ENCODE measurements around the gene LEFTY2.
"Not testable (repeated sequence)": the region's sequence is repeated elsewhere in the genome, so short reads cannot be mapped to it uniquely, and the experiment has no call there.

The LEFTY2 gene

DNA sequence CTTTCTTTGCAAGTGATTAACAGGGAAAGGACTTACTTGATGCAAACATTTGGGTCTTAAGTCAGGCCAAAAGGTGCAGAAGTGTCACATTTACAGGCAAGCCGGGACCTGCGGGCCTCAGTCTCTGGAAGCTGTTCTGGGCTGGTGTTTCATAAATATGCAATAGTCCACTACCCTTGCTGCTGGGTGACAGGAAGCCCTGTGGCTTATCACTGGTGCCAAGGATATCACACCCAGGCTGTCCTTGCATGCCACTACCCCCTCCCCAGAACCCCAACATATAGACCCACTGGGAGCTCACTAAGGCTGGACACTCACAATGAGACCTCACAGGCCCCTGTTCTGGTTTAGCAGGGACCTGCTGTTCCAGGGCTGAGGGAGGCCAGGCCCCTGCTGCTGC, 3.4 kb upstream of the LEFTY2 start:
- in situ Hi-C loops (cut with MboI; ENCODE audit: low pct_unique_long_range_greater_than_20kb, low sequenced_read_pairs, unreplicated experiment) = no loop called here
- no peak for TF ChIP-seq CTCF (IDR thresholded peaks at IDR 0.05; ENCODE audit: extremely low read depth, insufficient read depth, missing control alignments)
- no peak for DNase-seq (ENCODE audit: low spot score)

DNA sequence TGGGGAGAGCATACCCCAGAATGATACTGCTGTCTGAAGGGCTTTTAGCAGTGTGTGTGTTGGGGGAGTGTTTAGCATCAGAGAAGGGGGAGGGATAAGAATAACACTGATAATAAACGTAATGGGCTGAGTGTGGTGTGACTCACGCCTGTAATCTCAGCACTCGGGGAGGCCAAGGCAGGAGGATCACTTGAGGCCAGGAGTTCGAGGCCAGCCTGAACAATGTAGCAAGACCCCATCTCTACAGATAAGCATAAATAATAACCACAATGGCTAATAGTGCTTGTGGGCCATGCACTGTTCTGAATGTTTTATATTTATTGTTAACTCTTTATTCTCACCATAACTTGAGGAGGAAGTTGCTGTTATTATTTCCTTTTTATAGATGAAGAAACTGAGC, 2.6 kb upstream of the LEFTY2 start:
- no peak for TF ChIP-seq CTCF (IDR thresholded peaks at IDR 0.05; ENCODE audit: extremely low read depth, insufficient read depth, missing control alignments)
- in situ Hi-C loops (cut with MboI; ENCODE audit: low pct_unique_long_range_greater_than_20kb, low sequenced_read_pairs, unreplicated experiment) = no loop called here
- no peak for DNase-seq (ENCODE audit: low spot score)

DNA sequence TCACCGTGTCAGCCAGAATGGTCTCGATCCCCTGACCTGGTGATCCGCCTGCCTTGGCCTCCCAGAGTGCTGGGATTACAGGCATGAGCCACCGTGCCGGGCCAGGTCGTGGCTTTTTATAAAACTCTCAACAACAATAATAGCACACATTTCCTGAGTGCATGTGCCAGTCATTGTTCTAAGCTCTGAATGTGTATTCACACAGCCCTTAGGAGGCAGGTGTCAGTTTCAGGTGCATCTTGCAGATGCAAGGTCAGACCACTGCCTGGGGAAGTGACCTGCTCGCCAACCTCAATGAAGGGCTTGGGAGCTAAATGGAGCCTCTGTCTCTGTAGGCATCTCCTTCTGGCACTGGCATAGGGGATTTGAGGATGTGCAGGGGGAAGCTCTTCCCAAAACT, 1.6 kb upstream of the LEFTY2 start:
- in situ Hi-C loops (cut with MboI; ENCODE audit: low pct_unique_long_range_greater_than_20kb, low sequenced_read_pairs, unreplicated experiment) = no loop called here
- no peak for TF ChIP-seq CTCF (IDR thresholded peaks at IDR 0.05; ENCODE audit: extremely low read depth, insufficient read depth, missing control alignments)
- DNase-seq (ENCODE audit: low spot score) = no peak

DNA sequence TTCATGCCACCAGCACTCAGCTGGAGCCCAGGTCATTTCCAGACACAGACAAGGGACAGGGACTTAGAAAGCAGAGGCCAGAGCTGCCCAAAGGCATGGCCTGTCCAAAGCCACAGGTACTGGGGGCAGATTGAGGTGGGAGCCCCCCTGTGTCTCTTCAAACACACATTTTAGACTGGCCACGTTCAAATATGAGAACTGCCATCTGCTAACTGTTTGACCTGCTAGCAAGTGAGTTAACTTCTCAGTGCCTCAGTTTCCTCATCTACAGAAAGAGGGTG, 862 bp upstream of the LEFTY2 start:
- DNase-seq (ENCODE audit: low spot score) = no peak
- in situ Hi-C loops (cut with MboI; ENCODE audit: low pct_unique_long_range_greater_than_20kb, low sequenced_read_pairs, unreplicated experiment) = no loop called here

DNA sequence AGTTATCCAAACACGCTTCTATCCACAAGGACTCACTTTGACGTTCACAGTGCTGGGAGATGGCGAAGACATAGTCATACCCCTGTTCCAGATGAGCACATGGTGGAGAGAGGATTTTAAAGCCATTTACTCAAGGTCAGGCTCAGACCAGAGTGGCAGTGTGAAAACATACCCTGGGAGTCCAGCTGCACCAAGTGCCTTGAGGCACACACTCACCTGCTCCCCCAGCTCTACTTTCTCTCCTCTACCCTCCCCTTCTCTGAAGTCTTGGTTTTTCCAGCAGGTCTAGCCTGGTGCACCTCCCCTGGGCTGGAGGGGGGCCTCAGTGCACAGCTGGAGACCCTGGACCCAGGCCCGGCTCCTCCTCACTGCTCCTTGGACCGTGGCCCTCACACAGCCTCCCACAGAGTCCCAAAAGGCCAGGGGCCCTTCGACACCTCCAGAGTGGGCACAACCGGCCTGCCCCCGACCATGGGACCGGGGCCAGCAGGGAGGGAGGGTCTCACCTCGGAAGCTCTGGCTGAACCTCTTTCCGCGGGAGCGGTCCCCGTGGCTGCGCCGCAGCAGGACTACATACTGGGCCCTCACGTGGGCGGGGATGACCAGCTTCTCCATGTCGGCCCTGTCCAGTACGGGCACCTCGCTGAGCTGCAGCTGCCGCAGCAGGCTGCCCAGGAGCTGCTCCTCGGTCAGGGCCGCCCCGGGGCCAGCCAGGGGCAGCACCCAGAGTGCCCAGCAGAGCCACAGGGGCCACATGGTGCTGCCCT, 452 bp downstream of the LEFTY2 start:
- in situ Hi-C loops (cut with MboI; ENCODE audit: low pct_unique_long_range_greater_than_20kb, low sequenced_read_pairs, unreplicated experiment) = no loop called here
- no peak for TF ChIP-seq CTCF (IDR thresholded peaks at IDR 0.05; ENCODE audit: extremely low read depth, insufficient read depth, missing control alignments)
- no peak for DNase-seq (ENCODE audit: low spot score)

More for the DNA sequence above, 862 bp upstream of the LEFTY2 start:
- no peak for TF ChIP-seq CTCF (IDR thresholded peaks at IDR 0.05; ENCODE audit: extremely low read depth, insufficient read depth, missing control alignments)

GRCh38 chr1:225939939-225940310, 1.1 kb downstream of the LEFTY2 start:
- DNase-seq (ENCODE audit: low spot score); in situ Hi-C loops (cut with MboI; ENCODE audit: low pct_unique_long_range_greater_than_20kb, low sequenced_read_pairs, unreplicated experiment): not testable (repeated sequence)

- in situ Hi-C loops (cut with MboI; ENCODE audit: low pct_unique_long_range_greater_than_20kb, low sequenced_read_pairs, unreplicated experiment); DNase-seq (ENCODE audit: low spot score): not testable (repeated sequence)
These were observed 1.7 kb downstream of the LEFTY2 start for GRCh38 chr1:225939097-225939938.
